Measurements from ENCODE around the gene IL2RG.

IL2RG gene

GRCh38 chrX:71095555-71095980 lies 15.8 kb downstream of the IL2RG start, which contains the start of gene FOXO4:
FOXO4 (plus strand) TSS chrX:71095851; CDS start chrX:71096529, 678 bp downstream.
- Histone ChIP-seq H3K4me3 (ENCODE audit: low read depth, low read length) (peak within 1 kb of the TSS; percentile 68), H2AFZ (peak within 1 kb of the TSS; percentile 78), H3K27me3 (ENCODE audit: control insufficient read depth, insufficient read depth, low read length) (no peaks in the 10 kb centered on the region), H3K27ac (no peak within 1 kb of the TSS), H3K36me3 (ENCODE audit: control insufficient read depth, insufficient read depth, low read length) (no peaks in the 10 kb centered on the region), H3K9me3 (ENCODE audit: control insufficient read depth, low read length) (no peaks in the 10 kb centered on the region), H3K4me1 (no peaks in the 10 kb centered on the region), H3K4me2 (ENCODE audit: low read length) (peak within 1 kb of the TSS; percentile 68), H3K9ac (no peak within 1 kb of the TSS), H3K79me2 (no peaks in the 10 kb centered on the region)
- TF ChIP-seq CTCF (IDR thresholded peaks at IDR 0.05) = no peak

GRCh38 chrX:71095033-71095432 lies 16.3 kb downstream of the IL2RG start:
- no peak overlapping the region for H3K9ac ChIP-seq
- H3K79me2 ChIP-seq = no peaks in the 10 kb centered on the region
- H3K36me3 ChIP-seq (ENCODE audit: control insufficient read depth, insufficient read depth, low read length) = no peaks in the 10 kb centered on the region
- no peaks in the 10 kb centered on the region for H3K27me3 ChIP-seq (ENCODE audit: control insufficient read depth, insufficient read depth, low read length)
- H3K27ac ChIP-seq = no peak overlapping the region
- H3K4me3 ChIP-seq (ENCODE audit: low read depth, low read length) = peak overlapping the region; percentile 68
- no peaks in the 10 kb centered on the region for H3K9me3 ChIP-seq (ENCODE audit: control insufficient read depth, low read length)
- peak overlapping the region; percentile 78 for H2AFZ ChIP-seq
- H3K4me2 ChIP-seq (ENCODE audit: low read length) = peak overlapping the region; percentile 68
- TF ChIP-seq CTCF (IDR thresholded peaks at IDR 0.05) = no peak
- H3K4me1 ChIP-seq = no peaks in the 10 kb centered on the region

GRCh38 chrX:71091263-71091662 lies 20.1 kb downstream of the IL2RG start:
- H3K36me3 ChIP-seq (ENCODE audit: control insufficient read depth, insufficient read depth, low read length) = no peaks in the 10 kb centered on the region
- H3K27me3 ChIP-seq (ENCODE audit: control insufficient read depth, insufficient read depth, low read length) = no peaks in the 10 kb centered on the region
- no peak overlapping the region for H3K27ac ChIP-seq
- H2AFZ ChIP-seq = no peak overlapping the region
- no peaks in the 10 kb centered on the region for H3K4me1 ChIP-seq
- no peak overlapping the region for H3K4me3 ChIP-seq (ENCODE audit: low read depth, low read length)
- no peaks in the 10 kb centered on the region for H3K79me2 ChIP-seq
- H3K4me2 ChIP-seq (ENCODE audit: low read length) = no peak overlapping the region
- no peaks in the 10 kb centered on the region for H3K9me3 ChIP-seq (ENCODE audit: control insufficient read depth, low read length)
- H3K9ac ChIP-seq = no peak overlapping the region
- TF ChIP-seq CTCF (IDR thresholded peaks at IDR 0.05) = no peak

- Histone ChIP-seq H3K27me3 (ENCODE audit: control insufficient read depth, insufficient read depth, low read length) (no peaks in the 10 kb centered on the region), H3K9ac (no peak overlapping the region), H3K4me3 (ENCODE audit: low read depth, low read length) (no peak overlapping the region), H3K9me3 (ENCODE audit: control insufficient read depth, low read length) (no peaks in the 10 kb centered on the region), H3K4me1 (no peaks in the 10 kb centered on the region), H3K4me2 (ENCODE audit: low read length) (no peak overlapping the region), H3K79me2 (no peaks in the 10 kb centered on the region), H3K36me3 (ENCODE audit: control insufficient read depth, insufficient read depth, low read length) (no peaks in the 10 kb centered on the region), H3K27ac (no peak overlapping the region), H2AFZ (no peak overlapping the region)
- no peak for TF ChIP-seq CTCF (IDR thresholded peaks at IDR 0.05)
Measured at GRCh38 chrX:71085900-71086299, 25.5 kb downstream of the IL2RG start.

- no peak overlapping the region for H3K27ac ChIP-seq
- no peaks in the 10 kb centered on the region for H3K4me1 ChIP-seq
- no peak for TF ChIP-seq CTCF (IDR thresholded peaks at IDR 0.05)
- no peaks in the 10 kb centered on the region for H3K9me3 ChIP-seq (ENCODE audit: control insufficient read depth, low read length)
- H3K4me2 ChIP-seq (ENCODE audit: low read length) = no peak overlapping the region
- no peaks in the 10 kb centered on the region for H3K36me3 ChIP-seq (ENCODE audit: control insufficient read depth, insufficient read depth, low read length)
- H3K27me3 ChIP-seq (ENCODE audit: control insufficient read depth, insufficient read depth, low read length) = no peaks in the 10 kb centered on the region
- H3K79me2 ChIP-seq = no peaks in the 10 kb centered on the region
- H3K4me3 ChIP-seq (ENCODE audit: low read depth, low read length) = no peak overlapping the region
- no peak overlapping the region for H3K9ac ChIP-seq
- no peak overlapping the region for H2AFZ ChIP-seq
Measured at GRCh38 chrX:71082822-71083221, 28.6 kb downstream of the IL2RG start.

Measured in parathyroid adenoma (tissue), 2 donors.